Subcutaneous adipose tissue (tissue), 4 donors: ENCODE measurements around the gene DCPS. TPM values are rescaled to one million over a fixed set of nuclear protein-coding genes. Genes with fewer than 3 reads are reported as not detected.

ENCODE experiments used
- total RNA-seq, 4 donors: library from RNA; depleted of rRNA; stranded (reverse); fragments of >200 nt; gene quantifications; one replicate each; pipeline ENCODE4 v1.1.0, GENCODE V29; 2016
- TF ChIP-seq, protein P1 (sequence below): fragments of 450-650 bp; IDR thresholded peaks from one replicate; pipeline ENCODE4 v1.5.1; 2016; ENCODE audit warnings: low read depth, mild to moderate bottlenecking, control low read depth, antibody characterized with exemption, moderate library complexity

DCPS gene
- total RNA-seq, 4 donors from 2014 or later, result 5.3 to 12.6 (median 7.9) TPM

DNA sequence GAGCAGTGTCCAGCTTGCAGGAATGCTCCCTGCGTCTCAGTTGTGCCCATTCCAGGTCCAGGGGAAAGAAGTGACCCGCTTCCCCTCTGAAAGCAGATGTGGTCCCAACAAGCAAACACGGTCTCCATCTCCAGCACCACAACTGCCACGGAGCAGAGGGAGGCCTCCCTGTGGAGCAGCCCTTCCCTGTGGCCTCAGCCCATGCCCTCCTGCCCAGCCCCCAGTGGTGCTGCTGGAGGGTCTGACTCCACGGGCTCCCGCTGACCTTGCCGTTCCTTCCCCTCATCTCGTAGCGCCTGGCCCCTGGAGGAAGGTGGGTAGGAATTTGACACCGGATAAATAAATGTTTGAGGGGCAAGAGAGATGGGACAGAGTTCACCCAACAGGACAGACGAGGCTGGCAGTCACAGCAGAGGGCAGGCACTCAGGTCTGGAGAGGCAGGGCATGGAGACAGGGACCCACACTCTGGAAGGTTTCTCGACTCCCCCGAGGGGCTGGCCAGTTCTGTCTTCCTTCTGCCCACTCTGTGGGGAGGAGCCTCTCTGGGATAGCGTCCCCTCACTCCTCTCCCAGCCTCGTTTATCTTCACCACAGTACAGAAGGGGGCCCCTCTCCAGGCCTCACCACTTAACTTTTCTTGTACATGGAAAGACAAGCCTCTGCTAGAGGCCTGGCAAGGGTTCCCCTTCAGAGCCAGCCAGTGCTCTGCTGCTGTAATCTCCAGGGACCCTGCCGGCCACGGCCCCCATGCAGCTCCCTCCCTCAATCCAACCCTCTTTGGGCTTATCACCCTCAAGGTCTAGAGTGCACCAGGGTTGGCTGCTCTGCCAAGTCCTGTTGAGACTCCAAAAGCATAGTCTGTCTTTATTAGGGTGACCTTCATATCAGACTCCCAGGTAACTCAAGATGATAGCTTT, 44.1 kb downstream of the DCPS start:
- TF ChIP-seq, protein P1, sequence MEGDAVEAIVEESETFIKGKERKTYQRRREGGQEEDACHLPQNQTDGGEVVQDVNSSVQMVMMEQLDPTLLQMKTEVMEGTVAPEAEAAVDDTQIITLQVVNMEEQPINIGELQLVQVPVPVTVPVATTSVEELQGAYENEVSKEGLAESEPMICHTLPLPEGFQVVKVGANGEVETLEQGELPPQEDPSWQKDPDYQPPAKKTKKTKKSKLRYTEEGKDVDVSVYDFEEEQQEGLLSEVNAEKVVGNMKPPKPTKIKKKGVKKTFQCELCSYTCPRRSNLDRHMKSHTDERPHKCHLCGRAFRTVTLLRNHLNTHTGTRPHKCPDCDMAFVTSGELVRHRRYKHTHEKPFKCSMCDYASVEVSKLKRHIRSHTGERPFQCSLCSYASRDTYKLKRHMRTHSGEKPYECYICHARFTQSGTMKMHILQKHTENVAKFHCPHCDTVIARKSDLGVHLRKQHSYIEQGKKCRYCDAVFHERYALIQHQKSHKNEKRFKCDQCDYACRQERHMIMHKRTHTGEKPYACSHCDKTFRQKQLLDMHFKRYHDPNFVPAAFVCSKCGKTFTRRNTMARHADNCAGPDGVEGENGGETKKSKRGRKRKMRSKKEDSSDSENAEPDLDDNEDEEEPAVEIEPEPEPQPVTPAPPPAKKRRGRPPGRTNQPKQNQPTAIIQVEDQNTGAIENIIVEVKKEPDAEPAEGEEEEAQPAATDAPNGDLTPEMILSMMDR, result no peak

DNA sequence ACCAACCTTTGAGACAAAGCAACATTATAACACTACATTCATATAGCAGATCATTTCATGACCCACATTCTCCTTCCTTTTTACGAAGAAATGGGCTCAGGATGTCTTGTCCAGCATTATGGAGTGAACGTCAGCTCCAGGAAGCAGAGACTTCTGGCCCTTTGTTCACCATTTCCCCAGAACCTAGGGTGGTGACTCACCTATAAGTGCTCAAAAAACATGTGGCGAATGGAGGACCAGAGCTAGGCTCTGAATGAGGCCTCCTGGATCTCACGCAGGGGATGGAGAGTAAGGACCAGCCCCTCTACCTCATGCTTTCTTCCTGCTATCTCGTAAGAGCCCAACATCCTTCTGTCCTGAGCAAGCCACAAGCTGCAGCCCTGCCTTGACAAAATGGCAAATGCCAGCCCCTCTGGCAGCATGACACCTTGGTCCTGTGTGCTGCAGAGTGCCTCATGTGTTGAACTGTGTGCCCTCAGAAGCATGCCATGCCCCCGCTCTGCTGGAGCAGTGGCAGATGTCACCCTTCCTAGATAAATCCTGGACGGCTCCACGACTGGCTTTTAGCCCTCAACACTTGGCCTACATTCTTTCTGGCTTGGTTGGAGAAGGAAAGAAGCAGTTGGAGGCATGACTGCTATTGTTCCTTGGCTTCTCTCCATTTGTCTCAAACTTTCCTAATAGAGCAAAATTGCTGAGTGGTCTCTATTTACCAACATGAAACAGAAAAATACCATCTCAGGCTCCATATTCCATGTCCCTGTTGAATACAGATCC, 45.1 kb downstream of the DCPS start:
- TF ChIP-seq, protein P1, result no peak

DNA sequence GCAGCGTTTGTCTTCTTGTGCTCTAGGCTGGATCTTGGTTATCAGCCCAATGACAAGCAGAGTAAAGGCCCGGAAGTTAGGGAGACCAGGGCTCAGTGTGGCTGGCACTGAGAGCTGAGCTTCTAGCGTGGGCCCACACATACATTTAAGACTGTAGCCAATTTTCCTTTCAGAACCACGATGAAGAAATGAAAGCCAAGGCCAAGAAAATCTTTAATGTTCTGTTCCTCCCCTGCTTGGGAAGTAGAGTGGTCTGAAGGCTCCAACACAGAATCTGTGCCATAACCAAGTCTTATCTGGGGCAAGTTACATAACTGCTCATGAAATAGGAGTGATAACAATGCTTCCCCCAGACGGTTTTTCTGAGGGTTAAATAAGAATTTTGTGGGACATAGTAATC, 47.0 kb downstream of the DCPS start:
- TF ChIP-seq, protein P1, result no peak

DNA sequence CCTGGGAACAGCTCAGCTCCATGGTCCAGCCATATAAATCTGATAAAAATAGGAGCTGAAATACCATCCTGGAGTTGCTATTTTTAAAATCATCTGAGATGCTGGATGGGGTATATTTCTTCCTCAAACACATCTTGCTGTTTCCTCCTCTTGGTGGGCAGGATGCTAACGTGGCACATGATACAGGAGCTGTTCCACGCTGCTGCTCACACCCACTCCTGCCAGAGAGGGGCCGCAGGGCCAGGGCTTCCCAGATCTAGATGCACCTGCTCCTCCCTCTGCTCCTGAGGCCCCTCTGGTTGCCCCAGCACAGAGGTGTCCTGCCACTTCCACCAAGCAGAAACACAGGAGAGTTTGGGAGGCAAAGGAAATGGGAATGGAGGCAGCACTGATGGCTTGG, 48.3 kb downstream of the DCPS start:
- TF ChIP-seq, protein P1, result no peak

DNA sequence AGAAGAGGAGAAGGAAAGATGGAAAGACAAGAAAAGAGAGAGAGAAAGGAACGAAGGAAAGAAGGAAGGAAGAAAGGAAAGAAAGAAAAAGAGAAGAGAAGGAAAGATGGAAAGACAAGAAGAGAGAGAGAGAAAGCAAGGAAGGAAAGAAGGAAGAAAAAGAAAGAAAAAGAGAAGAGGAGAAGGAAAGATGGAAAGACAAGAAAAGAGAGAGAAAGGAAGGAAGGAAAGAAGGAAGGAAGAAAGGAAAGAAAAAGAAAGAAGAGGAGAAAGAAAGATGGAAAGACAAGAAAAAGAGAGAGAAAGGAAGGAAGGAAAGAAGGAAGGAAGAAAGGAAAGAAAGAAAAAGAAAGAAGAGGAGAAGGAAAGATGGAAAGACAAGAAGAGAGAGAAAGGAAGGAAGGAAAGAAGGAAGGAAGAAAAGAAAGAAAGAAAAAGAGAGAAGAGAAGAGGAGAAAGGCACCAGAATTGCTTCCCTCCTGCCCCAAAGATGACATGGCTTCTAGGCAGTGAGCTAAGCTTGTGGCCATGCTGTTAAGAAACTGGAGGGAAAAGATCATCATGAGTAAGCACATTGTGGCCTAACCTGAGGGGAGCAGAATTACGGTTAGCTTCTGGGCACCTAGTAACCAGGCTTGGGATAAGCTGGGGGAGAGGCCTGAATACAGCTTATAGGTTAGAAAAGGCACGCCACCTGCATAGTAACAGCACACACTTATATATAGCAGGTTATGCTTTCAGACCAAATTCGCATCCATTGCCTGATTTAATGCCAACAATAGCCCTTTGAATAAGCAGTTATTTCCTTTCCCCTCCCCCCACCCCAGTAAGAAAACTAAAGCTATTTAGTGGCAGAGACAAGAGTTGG, 49.3 kb downstream of the DCPS start:
- TF ChIP-seq, protein P1, result no peak

DNA sequence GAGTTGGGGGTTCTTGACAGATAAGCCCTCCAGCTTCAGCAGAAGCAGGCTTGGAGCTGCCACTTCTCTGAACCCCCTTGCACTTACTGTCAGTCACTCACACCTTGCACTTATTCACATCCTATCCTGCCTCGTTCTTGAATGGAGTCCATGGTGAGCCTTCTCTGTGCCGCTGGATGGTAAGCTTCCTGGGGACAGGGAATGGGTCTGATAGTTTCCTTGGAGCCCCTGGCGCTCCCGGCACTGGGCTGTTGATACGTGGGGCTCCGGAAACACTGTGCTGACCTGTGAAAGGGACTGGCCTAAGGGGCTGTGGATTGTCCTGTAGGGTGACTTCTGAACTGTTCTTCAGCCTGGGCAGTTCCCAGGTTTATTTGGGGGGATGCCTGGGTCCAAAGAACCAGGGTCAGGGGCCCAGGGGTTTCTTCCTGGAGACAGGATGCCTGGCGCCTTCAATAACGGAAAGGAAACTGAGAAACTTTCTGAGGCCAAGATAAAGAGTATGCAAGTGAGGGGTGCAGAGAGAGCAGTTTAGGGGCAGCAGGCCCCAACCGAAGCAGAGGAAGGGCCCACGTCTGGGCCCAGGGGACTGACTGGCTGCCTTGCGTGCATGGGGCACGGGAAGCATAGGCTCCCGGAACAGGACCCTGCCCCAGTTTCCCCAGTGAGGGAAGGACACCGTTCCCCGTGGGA, 50.9 kb downstream of the DCPS start:
- TF ChIP-seq, protein P1, result no peak
